ENCODE measurements around the gene RRAGB. TPM values are rescaled to one million over a fixed set of nuclear protein-coding genes. Genes with fewer than 3 reads are reported as not detected.
"Not testable (repeated sequence)": the region's sequence is repeated elsewhere in the genome, so short reads cannot be mapped to it uniquely, and the experiment has no call there.

Gene RRAGB, protein sequence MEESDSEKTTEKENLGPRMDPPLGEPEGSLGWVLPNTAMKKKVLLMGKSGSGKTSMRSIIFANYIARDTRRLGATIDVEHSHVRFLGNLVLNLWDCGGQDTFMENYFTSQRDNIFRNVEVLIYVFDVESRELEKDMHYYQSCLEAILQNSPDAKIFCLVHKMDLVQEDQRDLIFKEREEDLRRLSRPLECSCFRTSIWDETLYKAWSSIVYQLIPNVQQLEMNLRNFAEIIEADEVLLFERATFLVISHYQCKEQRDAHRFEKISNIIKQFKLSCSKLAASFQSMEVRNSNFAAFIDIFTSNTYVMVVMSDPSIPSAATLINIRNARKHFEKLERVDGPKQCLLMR
- 13.4 TPM for polyA plus RNA-seq (2013, experiment 1 of 2)
- polyA plus RNA-seq (2013, experiment 2 of 2): 14.5 TPM

DNA sequence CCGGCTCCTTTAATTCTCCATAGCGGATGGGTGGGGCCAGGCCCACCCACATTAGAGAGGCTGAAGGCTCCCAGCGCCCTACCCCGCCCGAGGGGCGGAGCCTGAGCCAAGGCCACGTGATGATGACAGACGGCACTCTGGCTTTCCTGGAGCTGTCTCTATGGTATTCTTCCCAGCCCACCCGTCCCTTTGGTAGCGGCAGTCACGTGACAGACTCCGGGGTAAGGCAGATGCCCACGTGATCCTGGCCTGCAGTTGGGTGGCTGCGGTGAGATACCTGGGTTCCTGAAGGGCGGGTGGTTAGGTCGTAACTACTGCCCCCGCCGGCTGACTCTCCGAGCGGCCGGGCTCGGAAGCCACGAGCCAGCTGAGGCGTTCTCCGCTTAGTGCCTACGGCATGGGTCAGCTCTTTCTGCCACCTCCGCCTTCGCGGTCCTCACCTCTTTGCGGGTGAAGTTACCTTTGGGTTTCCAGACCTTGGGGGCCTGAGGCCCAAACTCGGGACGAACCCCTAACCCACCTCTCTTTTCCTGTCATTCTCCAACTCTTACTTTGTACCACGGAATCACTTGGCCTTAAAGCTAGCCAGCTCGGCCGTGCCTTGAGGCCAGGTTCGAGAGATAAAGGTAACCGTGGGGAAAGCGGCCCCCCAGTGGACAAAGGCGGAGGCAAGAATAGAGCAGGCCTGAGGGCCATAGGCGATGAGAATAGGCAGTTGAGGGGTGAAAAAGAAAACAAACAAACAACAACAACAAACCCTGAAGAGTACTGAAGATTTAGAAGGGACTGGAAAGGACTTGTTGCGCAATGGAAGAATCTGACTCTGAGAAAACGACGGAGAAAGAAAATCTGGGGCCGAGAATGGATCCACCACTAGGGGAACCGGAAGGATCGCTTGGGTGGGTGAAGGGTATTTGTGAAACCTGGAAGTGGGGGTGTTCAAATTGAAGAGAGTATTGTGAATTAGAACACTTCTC lies at the start of gene RRAGB:
Gene RRAGB (plus strand): TSS at position 229 of the 977 bp plus-strand sequence. CDS start 579 bp downstream, at position 808.
- Histone ChIP-seq H3K14ac (ENCODE audit: low read length) (no peak within 1 kb of the TSS), H3K9ac (ENCODE audit: low read depth, low read length, poor library complexity) (no peak within 1 kb of the TSS), H3K9me3 (replicated peaks in 1 of 2; ENCODE audit: control insufficient read depth in 2 of 2, insufficient read depth in 1 of 2, low read depth in 1 of 2, low read length in 2 of 2) (no peaks in the 10 kb centered on the region), H2BK12ac (ENCODE audit: low read length) (no peak within 1 kb of the TSS), H3K23ac (ENCODE audit: low read depth, low read length, poor library complexity) (no peak within 1 kb of the TSS), H2BK5ac (ENCODE audit: low read length) (no peak within 1 kb of the TSS), H3K27me3 (ENCODE audit: control insufficient read depth in 3 of 3, insufficient read depth in 3 of 3, low read depth in 1 of 3, low read length in 3 of 3) (no peaks in the 10 kb centered on the region), H4K91ac (ENCODE audit: low read depth, low read length, poor library complexity) (no peak within 1 kb of the TSS), H3K18ac (ENCODE audit: low read length) (peak within 1 kb of the TSS; percentile 38), H3K4ac (ENCODE audit: low read length) (no peak within 1 kb of the TSS), H2AK5ac (ENCODE audit: low read depth, low read length) (no peak within 1 kb of the TSS), H3K4me1 (ENCODE audit: control insufficient read depth in 2 of 2, insufficient read depth in 1 of 2, low read depth in 1 of 2, low read length in 2 of 2) (no peaks in the 10 kb centered on the region), H3K27ac (replicated peaks; ENCODE audit: low read length) (peak within 1 kb of the TSS; percentile 39), H2BK120ac (ENCODE audit: low read depth, low read length) (no peak within 1 kb of the TSS), H3K79me1 (ENCODE audit: low read depth, low read length) (no peaks in the 10 kb centered on the region), H3K4me2 (ENCODE audit: insufficient read depth, low read length, poor library complexity, severe bottlenecking) (peak within 1 kb of the TSS; percentile 62), H2AFZ (ENCODE audit: low read length) (peak within 1 kb of the TSS; percentile 81), H3K36me3 (replicated peaks in 1 of 2; ENCODE audit: control insufficient read depth in 2 of 2, insufficient read depth in 2 of 2, low read length in 2 of 2) (peaks cover 0 to 5% of the 10 kb centered on the region in 2 donors), H4K8ac (ENCODE audit: low read depth, low read length) (no peak within 1 kb of the TSS), H2BK15ac (ENCODE audit: low read length) (no peak within 1 kb of the TSS), H3K4me3 (ENCODE audit: low read length in 2 of 2) (peak within 1 kb of the TSS; percentile 62 to 93)
- DNase-seq (ENCODE audit: low spot score): peak; percentile 72
- WGBS, 2 donors (ENCODE audit: extremely low coverage in 2 of 2, insufficient read length in 2 of 2, insufficient replicate concordance in 1 of 2): no CpG with 5 or more reads among the region's 46 CpGs

DNA sequence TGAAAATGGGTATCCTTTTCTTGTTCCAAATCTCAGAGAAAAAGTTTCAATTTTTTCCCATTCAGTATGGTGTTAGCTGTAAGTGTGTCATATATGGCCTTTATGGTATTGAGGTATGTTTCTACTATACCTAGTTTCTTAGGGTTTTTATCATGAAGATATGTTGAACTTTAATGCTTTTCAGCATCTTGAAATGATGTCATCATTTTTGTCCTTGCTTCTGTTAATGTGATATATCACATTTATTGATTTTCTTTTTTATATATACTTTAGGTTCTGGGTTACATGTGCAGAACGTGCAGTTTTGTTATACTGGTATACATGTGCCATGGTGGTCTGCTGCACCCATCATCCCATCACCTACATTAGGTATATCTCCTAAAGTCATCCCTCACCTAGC lies 49.5 kb upstream of the RRAGB start:
- Histone ChIP-seq H3K79me1 (ENCODE audit: low read depth, low read length) (no peaks in the 10 kb centered on the region), H4K91ac (ENCODE audit: low read depth, low read length, poor library complexity) (no peak overlapping the region), H3K4me3 (ENCODE audit: low read length in 2 of 2) (no peak overlapping the region), H3K23ac (ENCODE audit: low read depth, low read length, poor library complexity) (no peak overlapping the region), H3K9me3 (replicated peaks in 1 of 2; ENCODE audit: control insufficient read depth in 2 of 2, insufficient read depth in 1 of 2, low read depth in 1 of 2, low read length in 2 of 2) (no peaks in the 10 kb centered on the region), H2BK15ac (ENCODE audit: low read length) (no peak overlapping the region), H2AFZ (ENCODE audit: low read length) (no peak overlapping the region), H4K8ac (ENCODE audit: low read depth, low read length) (no peak overlapping the region), H3K4me1 (ENCODE audit: control insufficient read depth in 2 of 2, insufficient read depth in 1 of 2, low read depth in 1 of 2, low read length in 2 of 2) (no peaks in the 10 kb centered on the region), H2BK12ac (ENCODE audit: low read length) (no peak overlapping the region), H3K36me3 (replicated peaks in 1 of 2; ENCODE audit: control insufficient read depth in 2 of 2, insufficient read depth in 2 of 2, low read length in 2 of 2) (no peaks in the 10 kb centered on the region), H2AK5ac (ENCODE audit: low read depth, low read length) (no peak overlapping the region), H3K4ac (ENCODE audit: low read length) (no peak overlapping the region), H3K4me2 (ENCODE audit: insufficient read depth, low read length, poor library complexity, severe bottlenecking) (no peak overlapping the region), H2BK5ac (ENCODE audit: low read length) (no peak overlapping the region), H3K27ac (replicated peaks; ENCODE audit: low read length) (no peak overlapping the region), H3K14ac (ENCODE audit: low read length) (no peak overlapping the region), H3K18ac (ENCODE audit: low read length) (no peak overlapping the region), H3K27me3 (ENCODE audit: control insufficient read depth in 3 of 3, insufficient read depth in 3 of 3, low read depth in 1 of 3, low read length in 3 of 3) (no peaks in the 10 kb centered on the region), H2BK120ac (ENCODE audit: low read depth, low read length) (no peak overlapping the region), H3K9ac (ENCODE audit: low read depth, low read length, poor library complexity) (no peak overlapping the region)
- WGBS, 2 donors (ENCODE audit: extremely low coverage in 2 of 2, insufficient read length in 2 of 2, insufficient replicate concordance in 1 of 2): no CpG with 5 or more reads among the region's 1 CpG
- DNase-seq (ENCODE audit: low spot score): no peak

DNA sequence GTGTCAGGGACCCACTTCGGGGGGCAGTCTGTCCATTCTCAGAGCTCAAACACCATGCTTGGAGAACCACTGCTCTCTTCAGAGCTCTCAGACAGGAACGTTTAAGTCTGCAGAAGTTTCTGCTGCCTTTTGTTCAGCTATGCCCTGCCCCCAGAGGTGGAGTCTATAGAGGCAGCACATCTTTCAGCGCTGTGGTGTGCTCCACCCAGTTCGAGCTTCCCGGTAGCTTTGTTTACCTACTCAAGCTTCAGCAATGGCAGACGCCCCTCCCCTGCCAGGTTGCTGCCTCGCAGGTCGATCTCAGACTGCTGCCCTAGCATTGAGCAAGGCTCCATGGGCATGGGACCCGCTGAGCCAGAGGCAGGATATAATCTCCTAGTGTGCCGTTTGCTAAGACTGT lies 29.0 kb upstream of the RRAGB start:
- H3K36me3 ChIP-seq (replicated peaks in 1 of 2; ENCODE audit: control insufficient read depth in 2 of 2, insufficient read depth in 2 of 2, low read length in 2 of 2); H3K14ac ChIP-seq (ENCODE audit: low read length); H2BK12ac ChIP-seq (ENCODE audit: low read length); H3K4me1 ChIP-seq (ENCODE audit: control insufficient read depth in 2 of 2, insufficient read depth in 1 of 2, low read depth in 1 of 2, low read length in 2 of 2); H3K18ac ChIP-seq (ENCODE audit: low read length); H3K4me3 ChIP-seq (ENCODE audit: low read length in 2 of 2); H3K9me3 ChIP-seq (replicated peaks in 1 of 2; ENCODE audit: control insufficient read depth in 2 of 2, insufficient read depth in 1 of 2, low read depth in 1 of 2, low read length in 2 of 2); H3K79me1 ChIP-seq (ENCODE audit: low read depth, low read length); H3K27me3 ChIP-seq (ENCODE audit: control insufficient read depth in 3 of 3, insufficient read depth in 3 of 3, low read depth in 1 of 3, low read length in 3 of 3); H4K91ac ChIP-seq (ENCODE audit: low read depth, low read length, poor library complexity); DNase-seq (ENCODE audit: low spot score); H3K4ac ChIP-seq (ENCODE audit: low read length); H2AK5ac ChIP-seq (ENCODE audit: low read depth, low read length); H3K4me2 ChIP-seq (ENCODE audit: insufficient read depth, low read length, poor library complexity, severe bottlenecking); H2AFZ ChIP-seq (ENCODE audit: low read length); H3K9ac ChIP-seq (ENCODE audit: low read depth, low read length, poor library complexity); H3K23ac ChIP-seq (ENCODE audit: low read depth, low read length, poor library complexity); H2BK15ac ChIP-seq (ENCODE audit: low read length); H2BK5ac ChIP-seq (ENCODE audit: low read length); H3K27ac ChIP-seq (replicated peaks; ENCODE audit: low read length); H2BK120ac ChIP-seq (ENCODE audit: low read depth, low read length); H4K8ac ChIP-seq (ENCODE audit: low read depth, low read length): not testable (repeated sequence)
- WGBS, 2 donors (ENCODE audit: extremely low coverage in 2 of 2, insufficient read length in 2 of 2, insufficient replicate concordance in 1 of 2): no CpG with 5 or more reads among the region's 10 CpGs

Data from neuronal stem cell (in vitro differentiated cells).